Dedifferentiated amniotic fluid mesenchymal stem cell (primary cell): ENCODE data around the gene CTNNA3.

Experiments used
- DNase-seq: peaks from one replicate; pipeline ENCODE4 v3.0.0-alpha.2; 2016; ENCODE audit errors: extremely low spot score

CTNNA3 gene

DNA sequence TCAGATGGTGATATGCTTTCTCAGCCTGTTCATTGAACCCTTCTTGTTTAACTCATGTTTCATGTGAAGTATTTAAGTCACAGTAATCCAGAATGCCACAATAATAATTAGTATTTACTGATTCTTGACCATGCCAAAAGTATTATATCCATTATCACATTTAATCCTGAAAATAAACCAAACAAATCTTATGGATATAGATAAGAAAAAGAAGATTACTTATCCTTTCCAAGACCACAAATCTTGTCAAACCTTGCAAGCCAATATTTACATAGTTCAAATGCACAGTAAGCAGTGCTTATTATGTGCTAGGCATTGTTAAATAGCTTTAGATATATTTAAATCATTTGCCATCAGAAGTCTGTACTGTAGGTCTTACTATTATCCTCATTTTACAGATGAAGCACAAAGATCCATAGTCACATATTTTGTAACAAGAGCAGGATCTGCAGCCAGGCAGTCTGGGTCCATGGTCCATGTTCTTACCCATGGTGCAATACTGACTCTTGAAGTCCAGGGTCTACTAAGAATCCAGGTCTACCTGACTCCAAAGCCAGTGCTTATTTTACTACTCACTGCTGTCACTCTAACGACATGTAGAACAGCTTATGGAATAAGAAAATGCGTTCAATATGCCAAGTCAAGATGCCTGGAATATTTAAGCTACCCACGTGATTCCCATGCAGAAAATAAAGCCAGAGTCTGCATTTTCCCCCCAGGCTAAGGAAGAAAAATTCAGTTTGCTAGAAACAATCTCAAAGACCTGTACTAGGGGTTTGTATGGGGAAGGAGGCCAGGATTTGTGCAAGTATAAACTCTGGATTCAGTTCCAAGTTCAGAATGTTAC is 1755.0 kb downstream of the CTNNA3 start:
- no peak for DNase-seq

DNA sequence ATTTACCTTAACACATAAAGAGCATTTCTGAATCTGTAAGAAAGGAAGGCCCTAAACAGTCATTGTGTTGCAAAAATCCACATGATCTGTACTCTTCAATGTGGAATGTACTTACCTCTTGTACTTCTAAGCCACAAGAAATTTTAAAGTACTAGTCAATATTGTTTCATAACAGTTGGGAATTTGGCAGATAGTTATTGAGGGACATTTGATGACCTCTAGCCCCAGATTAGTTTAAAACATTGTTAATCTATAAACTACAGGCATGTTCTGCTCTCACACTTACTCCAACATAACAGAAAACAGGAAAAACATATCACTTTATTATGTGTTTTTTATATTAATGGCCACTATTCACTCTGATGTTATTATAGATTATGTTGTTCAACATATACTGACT is 1755.9 kb downstream of the CTNNA3 start:
- DNase-seq = no peak

DNA sequence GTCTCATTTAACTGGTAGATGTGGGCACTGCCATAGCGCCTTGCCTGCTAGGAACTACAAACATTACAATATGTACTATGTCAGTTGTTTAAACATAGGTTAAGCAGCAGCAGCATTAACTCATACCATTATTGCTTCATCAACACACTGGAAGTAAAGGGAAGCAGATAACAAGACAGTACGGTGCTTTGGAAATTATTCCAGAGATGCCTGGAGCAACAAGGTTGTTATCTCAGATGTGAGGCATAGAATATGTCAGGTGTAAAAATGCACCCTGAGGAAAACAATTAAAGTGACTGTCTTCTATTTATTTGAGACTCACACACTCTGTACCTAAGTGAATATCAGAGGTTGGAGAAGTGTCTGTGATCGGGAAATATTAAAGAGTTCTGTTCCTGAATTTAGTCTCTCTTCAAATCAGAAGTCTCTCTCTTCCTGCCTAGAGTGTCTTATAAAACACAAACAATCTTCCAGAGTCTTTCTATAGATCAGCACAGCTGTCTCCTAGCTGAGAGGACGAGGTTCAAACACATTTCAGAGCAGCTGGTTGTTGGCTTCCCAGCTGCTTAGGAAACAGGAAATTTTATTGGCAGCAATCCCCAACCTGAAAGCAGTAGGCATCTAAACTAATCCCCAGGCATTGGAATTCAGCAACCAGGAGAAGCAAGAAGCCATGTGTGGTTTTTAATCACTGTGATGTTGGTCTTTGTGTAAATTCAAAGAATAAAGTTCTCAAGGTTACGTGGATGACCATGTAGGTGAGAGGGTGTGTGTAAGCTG is 1764.5 kb downstream of the CTNNA3 start:
- no peak for DNase-seq

DNA sequence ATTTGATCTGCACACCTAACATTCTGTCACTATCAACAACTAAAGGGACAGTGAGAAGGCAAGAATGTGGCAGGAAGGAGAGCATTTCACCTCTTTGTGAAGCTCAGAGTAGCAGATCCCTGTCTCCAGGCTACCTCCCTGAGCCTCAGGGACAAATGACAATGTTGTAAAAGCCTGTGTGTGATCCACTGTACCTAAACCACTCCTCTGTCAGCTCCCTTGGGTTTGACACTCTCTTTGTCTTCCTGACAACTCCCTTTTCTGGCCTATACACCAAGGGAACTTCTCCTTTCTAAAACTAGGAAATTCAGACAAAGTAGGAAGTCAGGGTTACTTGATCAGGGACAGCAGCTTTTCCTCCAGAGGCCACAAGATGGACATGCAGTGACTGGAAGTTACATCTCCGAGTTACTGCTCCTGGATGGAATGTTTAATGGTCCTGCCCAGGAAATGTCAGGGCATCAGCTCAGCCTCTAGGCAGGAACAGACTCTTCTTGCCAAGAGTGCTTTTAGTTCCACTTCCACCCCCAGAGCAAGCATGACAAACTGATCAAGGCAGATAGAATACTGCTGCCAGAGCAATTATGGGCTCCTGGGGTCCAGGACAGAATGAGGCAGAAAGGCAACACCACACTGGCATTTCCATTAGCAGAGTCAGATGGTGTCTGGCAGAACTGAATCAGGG is 1784.7 kb downstream of the CTNNA3 start:
- no peak for DNase-seq

DNA sequence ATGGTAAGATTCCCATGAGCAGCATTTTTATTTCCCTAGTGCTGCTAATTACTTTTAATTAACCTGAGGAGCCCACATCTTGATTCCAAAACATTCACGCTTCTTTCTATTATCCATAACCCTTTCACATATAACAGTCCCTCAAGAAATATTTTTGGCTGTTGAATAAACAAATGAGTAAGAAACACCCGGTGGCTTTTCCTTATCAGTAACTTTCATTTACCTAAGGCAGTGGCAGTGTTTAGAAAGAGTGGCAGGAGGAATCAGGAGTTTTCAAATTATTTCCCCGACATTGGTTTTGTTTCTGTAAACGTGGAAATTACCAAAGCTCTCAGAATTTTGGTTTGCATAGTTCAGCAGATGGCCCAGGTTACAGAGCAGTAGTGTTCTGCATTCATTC is 1785.8 kb downstream of the CTNNA3 start:
- DNase-seq = no peak

DNA sequence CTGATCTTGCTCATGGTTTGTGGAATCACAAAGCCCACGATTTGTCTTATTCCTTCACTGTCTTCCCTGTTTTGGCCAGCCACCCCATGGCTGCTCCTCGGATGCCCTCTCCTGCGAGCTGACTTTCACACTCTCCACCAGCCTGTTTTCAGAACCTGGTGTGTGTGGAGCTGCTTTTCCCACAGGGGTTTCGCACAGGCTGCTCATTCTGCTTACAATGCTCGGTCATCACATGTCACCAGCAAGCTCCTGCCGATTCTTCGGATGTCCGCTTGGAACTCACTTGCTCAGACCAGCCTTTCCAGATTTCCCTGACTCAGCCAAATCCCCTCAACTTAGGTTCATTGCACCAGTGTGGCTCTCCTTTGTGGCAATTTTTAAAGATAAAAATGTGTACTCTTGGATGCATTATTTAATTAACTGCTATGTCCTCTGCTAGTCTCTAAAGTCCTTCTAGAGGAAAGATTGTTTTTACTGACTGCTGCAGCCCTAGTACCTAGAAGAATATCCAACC is 1788.7 kb downstream of the CTNNA3 start:
- no peak for DNase-seq

DNA sequence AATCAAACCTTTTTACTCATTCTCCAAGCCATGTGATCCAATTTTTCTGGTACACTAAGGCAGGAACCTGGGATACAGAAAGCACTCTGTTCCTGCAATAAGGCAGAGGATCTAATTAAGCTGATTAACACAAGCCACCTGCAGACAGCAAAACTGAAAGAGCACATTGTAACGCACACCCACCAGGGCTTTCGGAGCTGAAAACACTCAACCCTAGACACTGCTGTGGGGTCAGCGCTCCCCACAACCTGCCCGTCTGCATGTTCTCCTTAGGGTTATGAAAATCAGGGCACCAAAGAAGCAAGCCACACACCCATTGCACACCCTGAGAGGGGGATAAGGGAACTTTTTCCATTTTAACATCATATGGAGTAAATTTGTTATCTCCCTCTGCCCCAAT is 1792.4 kb downstream of the CTNNA3 start:
- no peak for DNase-seq

DNA sequence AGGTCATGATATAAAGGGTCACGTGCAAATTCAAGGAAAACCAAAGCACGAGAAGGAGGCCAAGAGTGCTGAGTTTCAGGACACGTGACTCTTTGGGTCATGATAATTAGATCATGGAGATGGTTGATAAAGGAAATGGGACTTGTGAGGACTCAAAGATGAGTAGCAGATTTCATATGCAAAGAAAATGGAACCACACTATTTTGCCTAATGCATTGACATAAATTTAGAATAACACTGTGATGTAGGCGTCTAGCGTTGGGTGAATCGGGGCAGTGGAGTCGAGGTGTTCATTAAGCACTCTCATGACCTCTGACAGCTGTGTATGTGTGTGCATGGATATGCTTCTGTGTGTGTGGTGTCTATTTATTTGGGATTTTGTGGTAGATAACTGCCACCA is 1795.7 kb downstream of the CTNNA3 start:
- no peak for DNase-seq

DNA sequence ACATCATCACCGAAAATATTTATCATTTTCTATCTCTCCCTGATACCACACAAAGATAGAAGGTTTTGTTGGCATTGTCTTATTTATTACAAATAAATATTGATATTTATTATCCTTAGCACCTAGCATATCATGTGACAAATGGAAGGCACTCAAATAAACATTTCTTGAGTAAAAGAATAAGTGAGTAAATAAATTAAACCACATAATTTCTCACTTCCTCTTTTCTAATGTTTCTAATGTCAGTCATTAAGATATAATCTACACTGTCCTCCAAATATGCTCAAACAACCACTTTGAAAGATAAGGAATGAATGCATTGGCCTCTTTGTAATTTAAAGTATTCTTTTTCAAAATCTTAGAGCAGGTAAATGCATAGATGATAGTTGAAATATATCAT is 1797.9 kb downstream of the CTNNA3 start:
- no peak for DNase-seq

DNA sequence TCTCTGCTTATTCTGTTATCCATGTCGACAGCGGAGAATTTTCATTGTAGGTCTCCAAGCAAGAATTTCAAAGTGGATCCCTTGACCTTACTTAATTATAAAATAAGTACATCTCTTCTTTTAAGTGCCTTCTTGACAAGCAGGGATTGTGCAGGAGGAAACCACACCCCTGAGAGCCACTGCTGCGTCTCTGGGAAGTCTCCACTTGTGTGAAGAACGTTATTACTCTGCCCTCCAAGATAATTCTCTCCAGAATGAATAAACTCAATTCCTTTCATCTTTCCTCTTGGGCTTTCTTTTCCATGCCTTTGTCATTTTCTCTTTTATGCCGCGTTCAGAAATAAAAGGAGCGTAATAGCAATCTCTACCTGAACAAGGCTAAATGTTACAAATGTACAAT is 1801.0 kb downstream of the CTNNA3 start:
- no peak for DNase-seq

DNA sequence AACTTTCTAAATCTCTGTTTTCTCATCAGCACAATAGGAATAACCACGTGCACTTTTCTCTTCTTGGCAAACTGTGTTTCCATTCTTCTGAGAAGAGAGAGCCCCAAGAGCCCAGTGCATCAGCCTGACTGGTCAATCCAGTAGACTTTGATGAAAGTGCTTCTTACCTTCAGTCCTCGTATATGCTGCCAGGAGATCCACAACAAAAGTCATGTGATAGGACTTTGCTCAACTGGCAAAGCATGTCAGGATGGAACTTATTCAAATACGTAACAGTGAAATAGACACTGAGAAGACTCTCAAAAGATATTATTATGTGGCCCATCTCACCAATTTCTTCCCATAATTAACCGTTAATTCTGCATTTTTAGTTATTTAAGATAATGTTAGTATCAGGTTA is 1801.6 kb downstream of the CTNNA3 start:
- no peak for DNase-seq

DNA sequence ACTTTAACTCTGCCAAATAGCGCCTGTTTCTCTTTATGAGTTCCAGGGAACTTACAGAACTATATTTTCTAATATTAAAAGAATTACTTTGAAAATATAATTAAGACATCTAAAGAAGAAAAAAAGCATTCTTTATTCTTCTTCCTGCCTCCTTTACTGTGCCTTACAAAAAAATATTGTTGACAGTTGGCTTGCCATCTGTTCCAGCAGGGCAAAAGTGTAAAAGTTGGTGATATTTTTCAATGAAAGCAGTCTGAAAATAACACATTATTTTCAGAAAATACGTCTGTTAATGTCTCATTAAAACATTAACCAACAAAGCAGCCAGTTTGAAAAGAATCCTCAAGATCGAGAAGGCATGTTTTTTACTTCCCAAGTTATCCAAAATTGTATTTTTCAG is 1802.3 kb downstream of the CTNNA3 start:
- no peak for DNase-seq

DNA sequence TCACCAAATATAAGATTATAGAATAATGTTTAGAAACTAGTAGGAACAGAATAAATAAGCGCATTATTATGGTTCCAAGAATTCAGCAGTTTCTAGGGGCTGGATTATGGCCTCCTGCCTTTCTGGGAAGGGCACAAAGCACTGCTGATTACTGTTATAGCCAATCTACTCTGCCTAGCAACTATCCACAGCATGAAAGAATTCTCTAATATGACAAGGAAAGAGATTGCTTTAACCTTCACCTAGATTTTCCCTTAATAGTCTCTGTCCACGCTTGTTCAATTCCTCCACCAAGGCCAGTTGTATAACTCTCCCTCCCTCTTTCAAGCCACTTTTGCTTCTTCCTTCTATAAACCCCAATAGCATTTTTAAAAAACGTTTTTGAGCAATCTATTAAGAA is 1803.7 kb downstream of the CTNNA3 start:
- no peak for DNase-seq

DNA sequence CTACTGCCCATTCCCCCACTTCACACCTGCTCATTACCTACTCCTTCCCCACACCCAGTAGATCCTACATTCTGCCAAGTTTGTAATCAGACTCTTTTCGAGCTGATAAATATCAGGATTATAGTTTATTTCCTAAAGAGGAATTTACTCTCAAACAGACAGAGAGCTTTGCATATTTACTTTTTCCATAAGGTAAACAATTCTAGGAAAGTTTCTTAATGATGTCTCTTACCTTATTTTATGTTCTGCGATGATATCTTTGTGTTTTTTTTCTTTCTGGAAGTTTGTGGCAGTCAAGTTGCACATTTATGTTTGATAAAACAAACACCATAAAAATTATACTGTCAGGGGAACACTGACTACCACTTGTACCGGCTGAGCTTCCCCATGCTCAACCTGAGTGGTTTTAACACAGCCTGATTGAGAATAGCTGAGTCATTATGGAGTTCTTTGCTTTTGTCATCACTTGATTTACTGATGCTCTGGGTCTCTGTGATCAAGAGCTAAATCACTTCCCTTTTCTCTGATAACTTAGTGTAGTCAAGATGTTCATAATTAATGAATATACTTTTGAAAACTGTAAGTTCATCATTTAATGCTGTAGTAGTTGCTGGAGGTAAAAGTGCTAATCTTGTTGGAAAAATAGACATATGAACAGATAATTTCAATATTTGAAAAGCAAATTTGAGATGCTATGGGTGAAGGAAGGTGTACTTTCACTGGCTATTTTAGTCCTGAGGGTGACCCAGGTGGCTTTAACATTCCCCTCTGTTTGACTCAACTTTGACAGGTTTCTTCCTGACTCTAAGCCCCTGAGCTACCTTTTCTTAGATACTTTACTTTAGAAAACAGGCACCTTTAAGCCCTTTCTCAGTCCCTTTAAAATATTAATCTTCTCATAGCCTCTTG is 1804.7 kb downstream of the CTNNA3 start:
- no peak for DNase-seq

DNA sequence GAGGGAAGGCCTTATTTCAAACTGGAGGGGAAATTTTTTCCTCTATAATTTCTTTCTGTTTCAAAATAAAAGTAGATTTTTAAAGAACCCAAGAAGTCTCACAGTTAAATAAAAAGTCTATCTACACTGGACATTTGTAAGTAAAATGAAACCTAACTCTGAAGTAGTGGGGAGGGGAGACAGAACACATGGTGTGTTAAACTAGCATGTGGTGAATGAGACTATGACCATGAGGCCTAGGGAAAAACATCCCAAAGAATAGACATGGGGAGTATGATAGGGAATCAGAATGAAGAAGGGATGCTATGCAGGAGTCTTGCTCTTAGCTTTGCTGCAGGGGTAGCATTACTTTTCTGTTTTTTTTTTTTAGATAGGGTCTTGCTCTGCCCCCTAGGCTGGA is 1831.5 kb downstream of the CTNNA3 start:
- no peak for DNase-seq

DNA sequence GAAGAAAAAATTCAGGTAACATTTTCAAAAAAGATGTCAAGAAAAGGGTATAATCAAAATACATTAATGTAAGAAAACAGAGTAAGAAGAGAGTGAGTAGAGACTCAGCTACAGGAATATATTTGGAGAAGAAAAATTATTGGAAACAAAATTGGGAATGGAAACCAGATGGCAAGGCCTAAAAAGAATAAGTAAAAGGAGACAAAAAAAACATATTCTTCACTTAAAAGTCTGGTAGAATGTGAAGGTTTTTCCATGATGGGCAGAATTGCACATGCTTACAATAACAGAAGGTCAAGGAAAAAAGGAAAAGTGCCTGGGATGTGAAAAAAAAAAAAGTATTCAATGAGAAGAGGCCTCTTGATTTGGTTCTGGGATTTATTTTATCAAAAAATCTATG is 1832.0 kb downstream of the CTNNA3 start:
- DNase-seq = no peak
